Neuronal stem cell (in vitro differentiated cells): ENCODE measurements around the gene SUOX.
"Not testable (repeated sequence)": the region's sequence is repeated elsewhere in the genome, so short reads cannot be mapped to it uniquely, and the experiment has no call there.

Source experiments
- DNase-seq: peaks from one replicate; pipeline ENCODE4 v3.0.0-alpha.2; 2013; ENCODE audit warnings: low spot score
- H2AFZ ChIP-seq: one replicate; pipeline ENCODE4 v1.6.1; 2013; ENCODE audit warnings: mild to moderate bottlenecking, low read length, inconsistent platforms
- H2AK5ac ChIP-seq: 2 replicates; pipeline ENCODE4 v1.6.1; 2013; ENCODE audit warnings: low read depth, mild to moderate bottlenecking, inconsistent platforms, low read length, moderate library complexity, mixed read lengths
- H2BK120ac ChIP-seq: 2 replicates; pipeline ENCODE4 v1.6.1; 2013; ENCODE audit warnings: low read depth, mild to moderate bottlenecking, inconsistent platforms, low read length, moderate library complexity, mixed read lengths
- H2BK12ac ChIP-seq: one replicate; pipeline ENCODE4 v1.6.1; 2013; ENCODE audit warnings: low read length, inconsistent platforms
- H2BK15ac ChIP-seq: 2 replicates; pipeline ENCODE4 v1.6.1; 2013; ENCODE audit warnings: mild to moderate bottlenecking, low read length, inconsistent platforms, mixed read lengths
- H2BK5ac ChIP-seq: one replicate; pipeline ENCODE4 v1.6.1; 2013; ENCODE audit warnings: inconsistent platforms, mild to moderate bottlenecking, low read length, moderate library complexity
- H3K14ac ChIP-seq: one replicate; pipeline ENCODE4 v1.6.1; 2013; ENCODE audit warnings: low read length, inconsistent platforms
- H3K18ac ChIP-seq: 2 replicates; pipeline ENCODE4 v1.6.1; 2013; ENCODE audit warnings: low read length, inconsistent platforms
- H3K23ac ChIP-seq: 2 replicates; pipeline ENCODE4 v1.6.1; 2013; ENCODE audit warnings: low read depth, mild to moderate bottlenecking, mixed read lengths, low read length, inconsistent platforms; ENCODE audit not compliant: poor library complexity
- H3K27ac ChIP-seq: replicated peaks from 3 replicates; pipeline ENCODE4 v1.5.1; 2013; ENCODE audit warnings: low read length, inconsistent platforms
- H3K27me3 ChIP-seq, 3 experiments: 2 replicates each; pipeline ENCODE4 v1.6.1; 2013; ENCODE audit warnings: low read length in 3 of 3, mild to moderate bottlenecking in 2 of 3, inconsistent platforms in 1 of 3, low read depth in 1 of 3, mixed read lengths in 1 of 3, moderate library complexity in 1 of 3; ENCODE audit not compliant: control insufficient read depth in 3 of 3, insufficient read depth in 3 of 3
- H3K36me3 ChIP-seq, 2 donors: replicated peaks in 1 of 2; 2 replicates each; pipeline ENCODE4 v1.6.1; 2013; ENCODE audit warnings: low read length in 2 of 2; ENCODE audit not compliant: control insufficient read depth in 2 of 2, insufficient read depth in 2 of 2
- H3K4ac ChIP-seq: 2 replicates; pipeline ENCODE4 v1.6.1; 2013; ENCODE audit warnings: inconsistent platforms, mild to moderate bottlenecking, low read length, moderate library complexity
- H3K4me1 ChIP-seq, 2 donors: 1 replicate in 1 of 2; 2 replicates in 1 of 2; pipeline ENCODE4 v1.6.1; 2013; ENCODE audit warnings: low read length in 2 of 2, low read depth in 1 of 2; ENCODE audit not compliant: control insufficient read depth in 2 of 2, insufficient read depth in 1 of 2
- H3K4me2 ChIP-seq: one replicate; pipeline ENCODE4 v1.6.1; 2013; ENCODE audit warnings: mild to moderate bottlenecking, low read length, inconsistent platforms; ENCODE audit not compliant: insufficient read depth, poor library complexity, severe bottlenecking
- H3K4me3 ChIP-seq, 2 donors: 2 replicates each; pipeline ENCODE4 v1.5.1; 2013; ENCODE audit warnings: low read length in 2 of 2, mild to moderate bottlenecking in 2 of 2, inconsistent platforms in 1 of 2, moderate library complexity in 1 of 2
- H3K79me1 ChIP-seq: one replicate; pipeline ENCODE4 v1.6.1; 2013; ENCODE audit warnings: low read depth, mild to moderate bottlenecking, inconsistent platforms, low read length, moderate library complexity
- H3K9ac ChIP-seq: one replicate; pipeline ENCODE4 v1.6.1; 2013; ENCODE audit warnings: mild to moderate bottlenecking, low read depth, low read length, inconsistent platforms; ENCODE audit not compliant: poor library complexity
- H3K9me3 ChIP-seq, 2 donors: replicated peaks in 1 of 2; 2 replicates each; pipeline versions ENCODE3 to v1.6.1; 2013; ENCODE audit warnings: low read length in 2 of 2, mild to moderate bottlenecking in 2 of 2, inconsistent platforms in 1 of 2, low read depth in 1 of 2, mixed read lengths in 1 of 2, moderate library complexity in 1 of 2; ENCODE audit not compliant: control insufficient read depth in 2 of 2, insufficient read depth in 1 of 2
- H4K8ac ChIP-seq: one replicate; pipeline ENCODE4 v1.6.1; 2013; ENCODE audit warnings: low read depth, mild to moderate bottlenecking, inconsistent platforms, low read length, moderate library complexity
- H4K91ac ChIP-seq: one replicate; pipeline ENCODE4 v1.6.1; 2013; ENCODE audit warnings: low read length, low read depth, mild to moderate bottlenecking, inconsistent platforms; ENCODE audit not compliant: poor library complexity
- WGBS, 2 donors: extraction: QIAGEN DNeasy Blood & Tissue Kit; methylation state at CpG; one replicate each; pipeline ENCODE4 v1.1.7; 2013; ENCODE audit warnings: missing lambda C conversion rate in 2 of 2, mixed read lengths in 1 of 2; ENCODE audit not compliant: insufficient read length in 2 of 2, insufficient replicate concordance in 1 of 2; ENCODE audit errors: extremely low coverage in 2 of 2; 5-methylcytosine and 5-hydroxymethylcytosine counted together

Gene SUOX

GRCh38 chr12:56041552-56042429, 44.7 kb downstream of the SUOX start, which contains the start of gene RPS26:
Gene RPS26 (plus strand): TSS chr12:56041918. CDS start chr12:56042167, 249 bp downstream.
- Histone ChIP-seq H2BK120ac (no peak within 1 kb of the TSS), H2AFZ (peak within 1 kb of the TSS; percentile 89), H3K4me1 (peaks cover 5 to 22% of the 10 kb centered on the region in 2 donors), H3K27ac (peak within 1 kb of the TSS; percentile 82), H3K23ac (peak within 1 kb of the TSS; percentile 99), H3K27me3 (no peaks in the 10 kb centered on the region), H4K91ac (no peak within 1 kb of the TSS), H3K79me1 (peaks cover 5% of the 10 kb centered on the region), H3K14ac (no peak within 1 kb of the TSS), H2BK15ac (no peak within 1 kb of the TSS), H3K36me3 (peaks cover 24 to 57% of the 10 kb centered on the region in 2 donors), H3K4me2 (peak within 1 kb of the TSS; percentile 63), H3K9me3 (no peaks in the 10 kb centered on the region), H3K4ac (no peak within 1 kb of the TSS), H4K8ac (no peak within 1 kb of the TSS), H2AK5ac (no peak within 1 kb of the TSS), H3K9ac (peak within 1 kb of the TSS; percentile 71), H2BK12ac (no peak within 1 kb of the TSS), H2BK5ac (no peak within 1 kb of the TSS), H3K4me3 (peak within 1 kb of the TSS; percentile 83 to 95), H3K18ac (peak within 1 kb of the TSS; percentile 89)
- no CpG with 5 or more reads among the region's 50 CpGs for WGBS, 2 donors
- DNase-seq = peak; percentile 99

- H3K27ac ChIP-seq, DNase-seq, H3K23ac ChIP-seq, H2BK120ac ChIP-seq, H2AFZ ChIP-seq, H4K91ac ChIP-seq, H2BK15ac ChIP-seq, H3K18ac ChIP-seq, H2BK12ac ChIP-seq, H3K14ac ChIP-seq, H2AK5ac ChIP-seq, H3K27me3 ChIP-seq, H3K4ac ChIP-seq, H3K9me3 ChIP-seq, H4K8ac ChIP-seq, H3K79me1 ChIP-seq, H2BK5ac ChIP-seq: not testable (repeated sequence)
- H3K4me3 ChIP-seq = peak overlapping the region; percentile 83 to 95
- H3K36me3 ChIP-seq = peaks cover 20 to 51% of the 10 kb centered on the region in 2 donors
- no CpG with 5 or more reads among the region's 20 CpGs for WGBS, 2 donors
- H3K4me2 ChIP-seq = peak overlapping the region; percentile 63
- H3K4me1 ChIP-seq = peaks cover 5 to 20% of the 10 kb centered on the region in 2 donors
- peak overlapping the region; percentile 71 for H3K9ac ChIP-seq
Observed at GRCh38 chr12:56042430-56042813, 45.3 kb downstream of the SUOX start.

- Histone ChIP-seq H2BK120ac (no peak overlapping the region), H3K27ac (no peak overlapping the region), H4K91ac (no peak overlapping the region), H3K79me1 (peaks cover 5% of the 10 kb centered on the region), H2AK5ac (no peak overlapping the region), H3K18ac (no peak overlapping the region), H4K8ac (no peak overlapping the region), H2BK15ac (no peak overlapping the region), H2BK5ac (no peak overlapping the region), H2BK12ac (no peak overlapping the region), H3K9ac (no peak overlapping the region), H3K9me3 (no peaks in the 10 kb centered on the region), H3K4me1 (peaks cover 5 to 16% of the 10 kb centered on the region in 2 donors), H3K4me3 (peak overlapping the region; percentile 83 to 95), H2AFZ (no peak overlapping the region), H3K4me2 (peak overlapping the region; percentile 63), H3K23ac (no peak overlapping the region), H3K36me3 (peaks cover 18 to 47% of the 10 kb centered on the region in 2 donors), H3K4ac (no peak overlapping the region), H3K27me3 (no peaks in the 10 kb centered on the region), H3K14ac (no peak overlapping the region)
- WGBS, 2 donors = no CpG with 5 or more reads among the region's 9 CpGs
- no peak for DNase-seq
Observed at GRCh38 chr12:56042843-56043242, 45.8 kb downstream of the SUOX start.

GRCh38 chr12:56046027-56046780, 49.1 kb downstream of the SUOX start:
- Histone ChIP-seq H3K4me1 (peaks cover 3 to 6% of the 10 kb centered on the region in 2 donors), H3K27ac (peak overlapping the region; percentile 54), H3K79me1 (peaks cover 5% of the 10 kb centered on the region), H4K8ac (no peak overlapping the region), H3K4ac (peak overlapping the region; percentile 38), H2AK5ac (no peak overlapping the region), H3K36me3 (peaks cover 18 to 33% of the 10 kb centered on the region in 2 donors), H2BK15ac (no peak overlapping the region), H2BK12ac (no peak overlapping the region), H3K23ac (no peak overlapping the region), H3K4me2 (no peak overlapping the region), H3K9me3 (no peaks in the 10 kb centered on the region), H3K4me3 (no peak overlapping the region), H3K9ac (no peak overlapping the region), H3K14ac (no peak overlapping the region), H2BK5ac (no peak overlapping the region), H2AFZ (no peak overlapping the region), H4K91ac (no peak overlapping the region), H2BK120ac (no peak overlapping the region), H3K27me3 (no peaks in the 10 kb centered on the region), H3K18ac (no peak overlapping the region)
- WGBS, 2 donors = no CpG with 5 or more reads among the region's 9 CpGs
- no peak for DNase-seq
